NCI-H69 (cell line): ENCODE data around the gene COL5A1.

Experiments
- DNase-seq: peaks from one replicate; lab custom pipeline; 2025; lab: John Stamatoyannopoulos, UW

COL5A1 gene

DNA sequence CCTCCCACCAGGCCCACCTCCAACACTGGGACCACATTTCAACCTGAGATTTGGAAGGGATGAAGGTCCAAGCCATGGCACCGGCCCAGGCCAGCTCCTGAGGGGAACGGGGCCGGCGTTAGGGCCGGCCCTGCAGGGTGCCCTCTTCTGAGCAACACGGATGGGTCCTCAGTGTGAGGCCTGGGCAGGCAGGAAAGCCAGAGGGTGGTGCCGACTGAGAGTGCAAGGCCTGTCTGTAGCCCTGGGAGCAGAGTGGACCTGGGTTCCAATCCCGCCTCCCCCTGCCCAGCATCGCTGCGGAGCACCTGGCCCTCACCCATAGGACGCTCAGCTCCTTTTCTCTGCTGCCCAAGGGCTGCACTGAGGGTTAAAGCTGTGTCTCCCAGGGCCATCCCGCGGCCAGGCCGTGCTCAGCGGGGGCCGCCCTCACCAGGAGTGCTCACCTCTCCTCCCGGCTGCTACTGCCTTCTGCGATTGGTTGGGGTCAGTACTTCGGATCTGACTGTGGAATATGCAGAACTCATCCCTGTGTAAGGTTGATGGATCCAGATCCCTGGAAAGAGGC lies 194.9 kb downstream of the COL5A1 start:
- no peak for DNase-seq

- no peak for DNase-seq
Measured at GRCh38 chr9:134837529-134837928, 195.9 kb downstream of the COL5A1 start.

- no peak for DNase-seq
Measured at GRCh38 chr9:134838651-134839454, 197.2 kb downstream of the COL5A1 start.

GRCh38 chr9:134839455-134840125 lies 198.0 kb downstream of the COL5A1 start:
- DNase-seq: no peak

DNA sequence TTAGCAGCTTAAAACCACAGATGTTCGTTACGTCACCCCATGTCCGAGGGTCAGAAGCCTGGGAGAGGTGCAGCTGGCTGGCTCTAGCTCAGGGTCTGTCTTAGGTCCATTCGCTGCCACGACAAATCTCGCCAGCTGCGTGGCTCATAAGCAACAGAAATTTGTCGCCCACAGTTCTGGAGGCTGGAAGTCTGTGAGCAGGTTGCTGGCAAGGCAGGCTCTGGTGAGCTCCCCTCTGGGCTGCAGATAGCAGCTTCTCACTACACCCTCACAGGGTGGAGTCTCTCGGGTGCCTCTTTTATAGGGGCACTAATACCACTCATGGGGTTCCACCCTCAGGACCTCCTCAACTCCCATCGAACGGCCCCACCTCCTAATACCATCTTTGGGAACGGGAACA lies 198.9 kb downstream of the COL5A1 start:
- no peak for DNase-seq

- no peak for DNase-seq
Measured at GRCh38 chr9:134841180-134841904, 199.7 kb downstream of the COL5A1 start.

DNA sequence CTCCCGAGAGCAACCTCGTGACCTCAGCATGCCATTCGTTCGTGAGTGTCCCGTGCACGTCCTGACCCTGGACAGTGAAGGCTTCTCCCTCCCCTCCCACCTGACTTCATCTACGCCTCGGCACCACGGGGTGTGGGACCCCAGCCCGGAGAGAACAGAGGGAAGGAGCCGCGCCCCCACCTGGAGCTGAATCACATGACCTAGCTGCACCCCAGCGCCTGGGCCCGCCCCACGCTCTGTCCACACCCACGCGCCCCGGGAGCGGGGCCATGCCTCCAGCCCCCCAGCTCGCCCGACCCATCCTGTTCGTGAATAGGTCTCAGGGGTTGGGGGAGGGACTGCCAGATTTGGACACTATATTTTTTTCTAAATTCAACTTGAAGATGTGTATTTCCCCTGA lies 200.7 kb downstream of the COL5A1 start:
- DNase-seq: no peak

DNA sequence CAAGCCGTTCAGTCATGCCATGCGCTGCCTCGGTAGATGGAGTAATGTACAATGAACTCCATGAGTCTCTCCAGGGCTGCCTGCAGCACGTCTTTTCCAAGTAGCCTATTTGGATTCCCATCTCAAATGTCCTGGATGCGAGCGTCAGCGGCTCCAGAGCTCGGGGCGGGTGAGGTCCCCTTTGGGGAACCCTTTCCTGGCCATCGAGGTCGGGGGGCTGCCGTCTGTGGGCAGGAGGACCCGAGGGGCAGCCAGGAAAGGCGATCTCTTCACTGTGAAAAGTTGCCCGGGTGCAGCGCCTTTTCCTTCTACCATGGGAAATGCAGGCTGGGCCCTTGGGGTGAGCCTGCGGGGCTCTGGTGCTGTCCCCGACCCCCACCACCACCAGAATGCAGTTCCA lies 202.1 kb downstream of the COL5A1 start:
- DNase-seq: no peak

GRCh38 chr9:134844821-134845220 lies 203.2 kb downstream of the COL5A1 start:
- DNase-seq: no peak

DNA sequence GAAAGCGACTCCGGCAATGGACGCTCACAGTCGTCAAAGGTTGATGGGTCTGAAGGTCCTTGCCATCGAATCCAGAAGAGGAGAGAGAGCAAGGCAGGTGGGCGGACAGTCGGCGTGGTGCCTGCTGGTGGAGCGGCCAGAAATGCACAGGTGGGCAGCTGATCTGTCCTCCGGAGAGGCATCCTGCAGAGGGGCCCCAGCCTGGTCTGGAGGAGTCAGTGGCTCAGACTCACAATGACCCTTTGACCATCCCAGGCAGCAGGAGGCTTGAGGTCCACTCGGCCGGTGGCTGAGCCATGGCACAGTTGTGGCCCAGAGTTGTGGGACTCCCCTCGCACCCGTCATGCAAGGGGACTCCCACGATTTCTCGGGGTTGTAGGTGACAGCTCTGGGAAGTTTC lies 204.6 kb downstream of the COL5A1 start:
- DNase-seq: no peak

DNA sequence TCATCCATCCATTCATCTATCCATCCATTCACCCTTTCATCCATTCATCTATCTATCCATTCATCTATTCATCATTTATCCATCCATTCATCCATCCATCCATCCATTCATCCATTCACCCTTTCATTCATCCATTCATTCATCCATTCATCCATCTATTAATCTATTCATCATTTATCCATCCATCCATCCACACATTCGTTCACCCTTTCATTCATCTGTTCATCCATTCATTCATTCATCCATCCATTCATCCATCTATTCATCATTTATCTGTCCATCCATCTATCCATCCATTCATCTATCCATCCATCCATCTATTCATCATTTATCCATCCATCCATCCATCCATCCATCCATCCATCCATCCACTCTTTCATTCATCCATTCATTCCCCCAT lies 205.1 kb downstream of the COL5A1 start:
- DNase-seq: no peak

DNA sequence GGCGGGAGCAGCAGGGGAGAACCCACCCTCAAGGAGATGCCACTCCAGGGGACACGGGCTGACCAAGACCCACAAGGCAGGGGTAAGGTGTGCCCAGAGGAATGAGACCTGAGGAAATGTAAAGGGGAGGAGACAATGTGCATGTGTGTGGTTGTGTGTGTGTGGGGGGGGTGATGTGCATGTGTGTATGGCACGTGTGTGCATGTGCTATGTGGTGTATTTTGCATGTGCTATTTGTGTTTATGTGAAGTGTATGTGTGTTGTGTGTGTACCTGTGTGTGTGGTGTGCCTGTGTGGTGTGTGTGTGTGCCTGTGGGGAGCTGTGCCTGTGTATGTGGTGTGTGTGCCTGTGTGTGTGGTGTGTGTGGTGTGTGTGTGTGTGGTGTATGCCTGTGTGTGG lies 205.5 kb downstream of the COL5A1 start:
- no peak for DNase-seq

DNA sequence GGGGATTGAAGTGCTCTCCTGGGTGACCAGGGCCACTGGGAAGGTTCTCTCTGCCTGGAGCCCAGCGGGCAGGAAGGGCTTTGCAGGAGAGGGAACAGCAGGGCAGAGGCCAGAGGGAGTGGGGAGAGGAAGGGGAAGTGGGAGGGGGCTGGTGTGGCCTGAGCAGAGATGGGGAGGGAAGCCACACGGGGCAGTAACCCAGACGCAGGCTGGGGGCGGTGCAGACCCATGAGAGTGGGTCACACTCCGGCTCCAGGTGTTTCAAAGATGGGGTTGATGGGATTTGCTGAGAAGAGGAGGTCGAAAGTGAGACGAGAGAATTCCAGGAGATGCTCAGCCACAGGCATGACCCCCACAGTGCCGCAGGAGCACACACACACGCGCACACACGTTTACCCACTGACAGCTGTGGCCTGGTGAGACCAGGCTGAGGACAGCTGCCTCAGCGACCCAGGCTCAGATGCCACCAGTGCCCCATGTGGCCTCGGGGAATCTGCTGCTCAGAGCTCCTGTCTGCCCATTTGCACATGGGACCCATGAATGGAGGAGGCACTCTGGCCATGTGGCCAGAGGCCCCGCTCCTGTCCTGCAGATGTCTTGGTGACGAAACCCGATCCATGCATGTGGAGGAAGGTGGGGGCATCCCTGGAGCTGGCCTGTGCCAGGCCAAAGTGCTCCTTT lies 206.3 kb downstream of the COL5A1 start:
- DNase-seq: no peak

DNA sequence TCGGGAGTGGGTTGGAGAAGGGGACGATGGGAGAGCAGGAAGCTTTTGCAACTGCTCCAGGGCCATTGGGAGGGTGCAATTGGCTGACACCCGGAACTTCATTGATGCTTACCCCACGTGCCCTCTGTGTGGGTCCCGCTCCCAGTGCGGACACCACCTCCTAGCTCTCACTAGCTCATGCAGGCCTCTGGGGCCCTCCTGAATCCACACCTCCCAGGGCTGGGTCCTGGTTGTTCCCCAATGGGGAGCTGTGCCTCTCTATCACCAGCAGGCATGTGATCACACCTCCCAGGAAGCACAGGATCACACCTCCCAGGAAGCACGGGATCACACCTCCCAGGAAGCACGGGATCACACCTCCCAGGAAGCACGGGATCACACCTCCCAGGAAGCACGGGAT lies 206.9 kb downstream of the COL5A1 start:
- DNase-seq: no peak

GRCh38 chr9:134850611-134851010 lies 209.0 kb downstream of the COL5A1 start:
- DNase-seq: no peak

- DNase-seq: no peak
Measured at GRCh38 chr9:134851020-134851419, 209.4 kb downstream of the COL5A1 start.

DNA sequence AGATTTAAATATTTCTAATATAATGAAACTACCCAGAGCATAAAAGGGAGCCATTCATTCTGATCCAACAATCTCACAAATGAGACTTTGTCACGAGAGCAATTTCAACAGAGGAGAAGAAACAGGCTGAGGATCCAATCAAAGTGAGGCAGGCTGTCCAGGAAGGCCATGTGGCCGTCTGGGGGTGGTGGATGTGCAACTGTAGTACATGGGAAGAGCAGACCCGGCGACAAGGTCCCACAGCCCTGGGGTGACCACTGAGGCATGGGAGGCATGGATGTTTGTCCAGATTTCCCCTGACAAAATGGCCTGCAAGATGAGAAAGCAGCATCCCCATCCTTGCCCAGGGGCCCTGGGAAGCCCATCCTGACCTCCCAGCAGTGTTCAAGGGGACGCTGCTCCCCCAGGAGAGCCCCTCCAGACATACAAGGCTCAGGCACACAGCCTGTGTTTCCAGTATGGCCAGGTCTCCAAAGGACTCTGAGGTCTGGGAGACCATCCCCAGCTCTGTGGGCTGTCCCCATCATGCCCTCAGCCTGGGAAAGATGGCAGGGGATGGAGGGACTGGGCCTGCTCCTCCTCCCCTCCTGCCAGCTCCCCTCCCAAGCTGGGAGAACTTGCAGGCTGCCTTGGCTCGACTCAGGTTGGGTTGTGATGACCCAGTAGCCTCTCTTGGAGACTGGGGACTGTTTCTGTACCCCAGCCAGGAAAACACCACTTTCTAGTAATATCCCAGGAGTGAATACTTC lies 211.5 kb downstream of the COL5A1 start:
- DNase-seq: no peak

- no peak for DNase-seq
Measured at GRCh38 chr9:134853893-134854292, 212.3 kb downstream of the COL5A1 start.

GRCh38 chr9:134854541-134854981 lies 213.0 kb downstream of the COL5A1 start:
- DNase-seq: no peak

- DNase-seq: no peak
Measured at GRCh38 chr9:134855231-134855899, 213.8 kb downstream of the COL5A1 start.

GRCh38 chr9:134855900-134856377 lies 214.3 kb downstream of the COL5A1 start:
- no peak for DNase-seq
